Neural cell (in vitro differentiated cells): ENCODE results near the gene PRDX5. TPM values are rescaled to one million over a fixed set of nuclear protein-coding genes. Genes with fewer than 3 reads are reported as not detected.
"Not testable (repeated sequence)": the region's sequence is repeated elsewhere in the genome, so short reads cannot be mapped to it uniquely, and the experiment has no call there.

Experiments
- H2AFZ ChIP-seq: fragments of 200-600, 300-800 bp; sonication (generic), shearing (Covaris generic); 2 replicates; pipeline ENCODE4 v1.6.0; 2014; ENCODE audit warnings: low read depth, mild to moderate bottlenecking, antibody characterized with exemption, low read length, moderate library complexity
- H3F3A ChIP-seq: fragments of 200-600 bp; shearing (Covaris generic); 2 replicates; pipeline ENCODE4 v1.6.1; 2016; ENCODE audit warnings: mild to moderate bottlenecking, moderate library complexity, mixed read lengths, antibody characterized with exemption, low read length; ENCODE audit not compliant: insufficient read depth, poor library complexity, severe bottlenecking
- H3K27ac ChIP-seq: fragments of 200-600, 300-800 bp; sonication (generic), shearing (Covaris generic); 2 replicates; pipeline ENCODE4 v1.5.1; 2014; ENCODE audit warnings: mild to moderate bottlenecking, low read length, moderate library complexity
- H3K27me3 ChIP-seq: fragments of 300-800, 200-600 bp; sonication (generic), shearing (Covaris generic); 2 replicates; pipeline ENCODE4 v1.6.0; 2014; ENCODE audit warnings: mild to moderate bottlenecking, low read depth, low read length, moderate library complexity; ENCODE audit not compliant: insufficient read depth
- H3K36me3 ChIP-seq: fragments of 300-800, 200-600 bp; sonication (generic), shearing (Covaris generic); 2 replicates; pipeline ENCODE4 v1.5.1; 2014; ENCODE audit warnings: mild to moderate bottlenecking, antibody characterized with exemption, low read length, moderate library complexity; ENCODE audit not compliant: insufficient read depth
- H3K4me2 ChIP-seq: fragments of 300-800, 200-600 bp; sonication (generic), shearing (Covaris generic); 2 replicates; pipeline ENCODE4 v1.6.0; 2014; ENCODE audit warnings: mild to moderate bottlenecking, low read length
- H3K4me3 ChIP-seq: fragments of 300-800, 200-600 bp; sonication (generic), shearing (Covaris generic); 2 replicates; pipeline ENCODE4 v1.5.1; 2014; ENCODE audit warnings: mild to moderate bottlenecking, low read length, moderate library complexity
- H3K79me2 ChIP-seq: fragments of 200-600 bp; shearing (Covaris generic); replicated peaks from 2 replicates; pipeline ENCODE4 v1.6.0; 2014; ENCODE audit warnings: mild to moderate bottlenecking, low read length, moderate library complexity; ENCODE audit not compliant: insufficient read depth
- H3K9ac ChIP-seq: fragments of 300-800, 200-600 bp; sonication (generic), shearing (Covaris generic); 2 replicates; pipeline ENCODE4 v1.6.1; 2016; ENCODE audit warnings: mild to moderate bottlenecking, low read length, mixed read lengths
- H3K9me2 ChIP-seq: fragments of 200-600 bp; shearing (Covaris generic); 2 replicates; pipeline ENCODE4 v1.6.1; 2016; ENCODE audit warnings: mild to moderate bottlenecking, low read length, mixed read lengths; ENCODE audit not compliant: insufficient read depth
- H3K9me3 ChIP-seq: fragments of 200-600, 300-800 bp; sonication (generic), shearing (Covaris generic); 2 replicates; pipeline ENCODE4 v1.6.1; 2016; ENCODE audit warnings: mild to moderate bottlenecking, mixed run types, low read length, moderate library complexity, mixed read lengths
- H4K20me1 ChIP-seq: fragments of 200-600 bp; shearing (Covaris generic); 2 replicates; pipeline ENCODE4 v1.6.1; 2016; ENCODE audit warnings: mild to moderate bottlenecking, mixed run types; ENCODE audit not compliant: insufficient read depth
- CTCF ChIP-seq: fragments of 450-650 bp; IDR thresholded peaks from 2 replicates; pipeline ENCODE4 v1.5.1; 2014; ENCODE audit warnings: antibody characterized with exemption, mild to moderate bottlenecking, moderate library complexity; ENCODE audit not compliant: poor library complexity, severe bottlenecking
- EP300 ChIP-seq: fragments of 450-650 bp; conservative IDR thresholded peaks from 2 replicates; pipeline ENCODE4 v1.6.1; 2014; ENCODE audit warnings: antibody characterized with exemption, mild to moderate bottlenecking, moderate library complexity; ENCODE audit not compliant: poor library complexity, severe bottlenecking
- EZH2 ChIP-seq: fragments of 200-600, 300-800 bp; shearing (Covaris generic), sonication (generic); IDR thresholded peaks from 2 replicates; pipeline ENCODE4 v1.6.1; 2014; ENCODE audit warnings: antibody characterized with exemption, low read length, borderline replicate concordance, mild to moderate bottlenecking; ENCODE audit not compliant: insufficient read depth, poor library complexity, severe bottlenecking
- MXI1 ChIP-seq: fragments of 450-650 bp; conservative IDR thresholded peaks from 2 replicates; pipeline ENCODE4 v1.6.1; 2014; ENCODE audit warnings: antibody characterized with exemption, mild to moderate bottlenecking; ENCODE audit not compliant: poor library complexity, severe bottlenecking
- POLR2AphosphoS5 ChIP-seq: IDR thresholded peaks from 2 replicates; pipeline ENCODE4 v1.6.1; 2012
- RAD21 ChIP-seq: fragments of 450-650 bp; conservative IDR thresholded peaks from 2 replicates; pipeline ENCODE4 v1.6.1; 2014; ENCODE audit warnings: antibody characterized with exemption, mild to moderate bottlenecking, moderate library complexity
- SMC3 ChIP-seq: fragments of 450-650 bp; conservative IDR thresholded peaks from 2 replicates; pipeline ENCODE4 v1.6.1; 2014; ENCODE audit warnings: antibody characterized with exemption, mild to moderate bottlenecking, moderate library complexity; ENCODE audit not compliant: poor library complexity
- TAF1 ChIP-seq: IDR thresholded peaks from 2 replicates; pipeline ENCODE4 v1.6.1; 2012; ENCODE audit warnings: low read depth
- polyA plus RNA-seq: library from polyadenylated mRNA; depleted of rRNA; stranded (reverse); fragments of >200 nt; gene quantifications from 2 replicates; pipeline ENCODE4 v1.2.3, GENCODE V29; 2014
- TF ChIP-seq, protein P1 (sequence below): IDR thresholded peaks from 2 replicates; pipeline ENCODE4 v1.6.1; 2012; ENCODE audit warnings: borderline replicate concordance

The PRDX5 gene
- polyA plus RNA-seq, 1 donor from 2014 or later, result 452 TPM

GRCh38 chr11:64314805-64315561 lies 2.9 kb upstream of the PRDX5 start:
- no peaks in the 10 kb centered on the region for H3K36me3 ChIP-seq
- peaks cover 13% of the 10 kb centered on the region for H3K79me2 ChIP-seq
- no peak overlapping the region for H3K9ac ChIP-seq

DNA sequence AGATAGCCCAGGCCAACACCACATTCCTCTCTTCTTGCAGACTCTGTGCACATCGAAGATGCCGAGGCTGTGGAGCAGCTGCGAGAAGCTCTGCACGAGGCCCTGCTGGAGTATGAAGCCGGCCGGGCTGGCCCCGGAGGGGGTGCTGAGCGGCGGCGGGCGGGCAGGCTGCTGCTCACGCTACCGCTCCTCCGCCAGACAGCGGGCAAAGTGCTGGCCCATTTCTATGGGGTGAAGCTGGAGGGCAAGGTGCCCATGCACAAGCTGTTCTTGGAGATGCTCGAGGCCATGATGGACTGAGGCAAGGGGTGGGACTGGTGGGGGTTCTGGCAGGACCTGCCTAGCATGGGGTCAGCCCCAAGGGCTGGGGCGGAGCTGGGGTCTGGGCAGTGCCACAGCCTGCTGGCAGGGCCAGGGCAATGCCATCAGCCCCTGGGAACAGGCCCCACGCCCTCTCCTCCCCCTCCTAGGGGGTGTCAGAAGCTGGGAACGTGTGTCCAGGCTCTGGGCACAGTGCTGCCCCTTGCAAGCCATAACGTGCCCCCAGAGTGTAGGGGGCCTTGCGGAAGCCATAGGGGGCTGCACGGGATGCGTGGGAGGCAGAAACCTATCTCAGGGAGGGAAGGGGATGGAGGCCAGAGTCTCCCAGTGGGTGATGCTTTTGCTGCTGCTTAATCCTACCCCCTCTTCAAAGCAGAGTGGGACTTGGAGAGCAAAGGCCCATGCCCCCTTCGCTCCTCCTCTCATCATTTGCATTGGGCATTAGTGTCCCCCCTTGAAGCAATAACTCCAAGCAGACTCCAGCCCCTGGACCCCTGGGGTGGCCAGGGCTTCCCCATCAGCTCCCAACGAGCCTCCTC lies 2.0 kb upstream of the PRDX5 start:
- H2AFZ ChIP-seq, H3K9me2 ChIP-seq, H4K20me1 ChIP-seq, H3K9ac ChIP-seq, H3K4me2 ChIP-seq, H3K9me3 ChIP-seq, H3F3A ChIP-seq, H3K27me3 ChIP-seq, H3K36me3 ChIP-seq, H3K27ac ChIP-seq: not testable (repeated sequence)
- H3K4me3 ChIP-seq, result peak overlapping the region; percentile 99
- H3K79me2 ChIP-seq, result peaks cover 13% of the 10 kb centered on the region

More at GRCh38 chr11:64314805-64315561, 2.9 kb upstream of the PRDX5 start:
- no peak overlapping the region for H3K4me2 ChIP-seq
- no peak overlapping the region for H3K4me3 ChIP-seq
- no peak overlapping the region for H2AFZ ChIP-seq
- no peaks in the 10 kb centered on the region for H3K9me2 ChIP-seq
- no peak overlapping the region for H3K27ac ChIP-seq
- no peaks in the 10 kb centered on the region for H3K9me3 ChIP-seq
- no peaks in the 10 kb centered on the region for H3K27me3 ChIP-seq
- TF ChIP-seq TAF1 (no peak), CTCF (no peak), EP300 (no peak), MXI1 (no peak), RAD21 (no peak), EZH2 (no peak), SMC3 (no peak), POLR2AphosphoS5 (no peak)
- TF ChIP-seq, protein P1, sequence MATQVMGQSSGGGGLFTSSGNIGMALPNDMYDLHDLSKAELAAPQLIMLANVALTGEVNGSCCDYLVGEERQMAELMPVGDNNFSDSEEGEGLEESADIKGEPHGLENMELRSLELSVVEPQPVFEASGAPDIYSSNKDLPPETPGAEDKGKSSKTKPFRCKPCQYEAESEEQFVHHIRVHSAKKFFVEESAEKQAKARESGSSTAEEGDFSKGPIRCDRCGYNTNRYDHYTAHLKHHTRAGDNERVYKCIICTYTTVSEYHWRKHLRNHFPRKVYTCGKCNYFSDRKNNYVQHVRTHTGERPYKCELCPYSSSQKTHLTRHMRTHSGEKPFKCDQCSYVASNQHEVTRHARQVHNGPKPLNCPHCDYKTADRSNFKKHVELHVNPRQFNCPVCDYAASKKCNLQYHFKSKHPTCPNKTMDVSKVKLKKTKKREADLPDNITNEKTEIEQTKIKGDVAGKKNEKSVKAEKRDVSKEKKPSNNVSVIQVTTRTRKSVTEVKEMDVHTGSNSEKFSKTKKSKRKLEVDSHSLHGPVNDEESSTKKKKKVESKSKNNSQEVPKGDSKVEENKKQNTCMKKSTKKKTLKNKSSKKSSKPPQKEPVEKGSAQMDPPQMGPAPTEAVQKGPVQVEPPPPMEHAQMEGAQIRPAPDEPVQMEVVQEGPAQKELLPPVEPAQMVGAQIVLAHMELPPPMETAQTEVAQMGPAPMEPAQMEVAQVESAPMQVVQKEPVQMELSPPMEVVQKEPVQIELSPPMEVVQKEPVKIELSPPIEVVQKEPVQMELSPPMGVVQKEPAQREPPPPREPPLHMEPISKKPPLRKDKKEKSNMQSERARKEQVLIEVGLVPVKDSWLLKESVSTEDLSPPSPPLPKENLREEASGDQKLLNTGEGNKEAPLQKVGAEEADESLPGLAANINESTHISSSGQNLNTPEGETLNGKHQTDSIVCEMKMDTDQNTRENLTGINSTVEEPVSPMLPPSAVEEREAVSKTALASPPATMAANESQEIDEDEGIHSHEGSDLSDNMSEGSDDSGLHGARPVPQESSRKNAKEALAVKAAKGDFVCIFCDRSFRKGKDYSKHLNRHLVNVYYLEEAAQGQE, result no peak
- H4K20me1 ChIP-seq, result no peaks in the 10 kb centered on the region
- H3F3A ChIP-seq, result no peaks in the 10 kb centered on the region
